IgD-negative memory B cell (primary cell): Measurements from ENCODE around the gene IGSF9. TPM values are rescaled to one million over a fixed set of nuclear protein-coding genes. Genes with fewer than 3 reads are reported as not detected.

Source experiments
- H3K27ac Mint-ChIP-seq, 3 donors: one replicate each; pipeline ENCODE4 v1.8.0; 2020 to 2022; ENCODE audit warnings: mild to moderate bottlenecking in 3 of 3, mixed read lengths in 3 of 3, moderate library complexity in 1 of 3
- H3K27me3 Mint-ChIP-seq: one replicate; pipeline ENCODE4 v1.8.0; 2021; ENCODE audit warnings: mixed read lengths
- H3K36me3 Mint-ChIP-seq: one replicate; pipeline ENCODE4 v1.8.0; 2020; ENCODE audit warnings: mild to moderate bottlenecking, mixed read lengths
- H3K4me1 Mint-ChIP-seq, 3 donors: one replicate each; pipeline ENCODE4 v1.8.0; 2020 to 2022; ENCODE audit warnings: mixed read lengths in 3 of 3, mild to moderate bottlenecking in 1 of 3
- H3K4me3 Mint-ChIP-seq, 4 donors: one replicate each; pipeline ENCODE4 v1.8.0; 2020 to 2022; ENCODE audit warnings: mild to moderate bottlenecking in 4 of 4, mixed read lengths in 4 of 4, moderate library complexity in 3 of 4
- H3K9me3 Mint-ChIP-seq, 3 donors: one replicate each; pipeline ENCODE4 v1.8.0; 2020 to 2021; ENCODE audit warnings: mixed read lengths in 3 of 3, mild to moderate bottlenecking in 1 of 3
- polyA plus RNA-seq: library from polyadenylated mRNA; unstranded; fragments of 300-500 nt; fragmentation: Illumina TruSeq; gene quantifications from one replicate; pipeline ENCODE4 v1.2.3, GENCODE V29; 2021

The IGSF9 gene
- polyA plus RNA-seq, 1 donor from 2014 or later = 0.08 TPM

DNA sequence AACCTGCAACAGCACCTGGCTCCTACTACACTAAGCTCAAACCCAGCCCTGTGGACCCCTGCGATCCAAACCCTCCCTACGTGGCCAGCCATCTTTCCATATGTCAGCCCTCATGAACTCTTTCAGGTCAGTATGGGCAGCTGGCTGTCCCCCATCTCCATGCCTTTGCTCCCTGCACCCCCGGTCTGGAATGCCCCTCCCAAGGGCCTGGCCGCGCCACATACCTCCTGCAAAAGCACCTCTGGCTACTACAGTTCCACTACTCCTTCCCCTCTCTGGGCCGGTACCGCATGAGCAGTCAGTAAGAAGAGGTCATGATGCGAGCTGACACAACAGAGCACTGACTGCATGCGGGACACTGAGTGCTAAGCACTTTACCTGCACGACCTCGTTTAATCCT is 10.1 kb downstream of the IGSF9 start:
- H3K27ac Mint-ChIP-seq = peak overlapping the region in 1 of 3 donors; percentile 30
- H3K9me3 Mint-ChIP-seq = no peaks in the 10 kb centered on the region
- peaks cover 10% of the 10 kb centered on the region for H3K27me3 Mint-ChIP-seq
- peaks cover 30 to 38% (median 34%) of the 10 kb centered on the region in 3 donors for H3K4me1 Mint-ChIP-seq
- H3K4me3 Mint-ChIP-seq = peak overlapping the region in 2 of 4 donors; percentile 50 to 57
- H3K36me3 Mint-ChIP-seq = peaks cover 1% of the 10 kb centered on the region

DNA sequence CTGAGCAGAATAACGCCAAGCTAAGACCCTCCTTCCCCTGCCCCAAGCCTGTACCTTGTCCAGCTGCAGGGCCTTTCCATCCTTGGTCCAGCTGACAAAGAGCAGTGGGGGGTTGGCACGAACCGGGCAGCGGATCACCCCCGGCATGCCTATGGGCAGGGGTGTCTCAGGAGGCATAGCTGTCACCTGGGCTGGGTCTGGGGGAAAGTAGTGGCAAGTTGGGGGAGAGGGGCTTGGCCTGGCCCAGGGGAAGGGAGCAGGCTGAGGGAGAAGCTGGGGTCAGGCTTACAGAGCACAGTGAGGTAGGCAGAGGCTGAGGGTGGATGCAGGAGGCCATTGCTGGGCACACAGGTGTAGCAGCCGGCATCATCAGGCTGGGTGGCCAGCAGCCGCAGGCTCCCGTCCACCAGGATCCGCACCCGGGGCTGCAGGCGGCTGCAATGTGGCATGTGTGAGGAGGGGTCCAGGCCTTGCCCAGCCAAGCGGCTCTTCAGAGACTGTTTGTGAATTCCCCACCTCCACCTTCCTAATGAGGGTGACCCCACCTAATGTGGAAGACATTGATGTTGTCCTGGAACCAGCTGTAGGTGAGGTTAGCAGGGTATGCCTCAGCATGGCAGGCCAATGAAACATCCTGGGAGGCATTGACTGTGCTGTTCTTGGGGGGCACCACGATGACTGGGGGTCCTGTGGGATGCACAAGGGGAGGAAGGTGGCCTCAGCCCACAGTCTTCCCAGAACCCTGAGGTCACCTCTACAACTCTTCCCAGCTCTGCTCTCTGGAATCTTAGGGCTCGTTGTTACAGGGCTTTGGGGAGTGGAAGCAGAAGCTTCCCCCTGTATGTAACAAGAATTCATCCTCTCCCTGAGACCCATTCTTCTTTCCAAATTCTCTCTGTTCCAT is 11.0 kb downstream of the IGSF9 start:
- Mint-ChIP-seq H3K4me1 (peaks cover 30 to 37% (median 34%) of the 10 kb centered on the region in 3 donors), H3K36me3 (peaks cover 1% of the 10 kb centered on the region), H3K27ac (peak overlapping the region in 1 of 3 donors; percentile 38), H3K27me3 (peaks cover 10% of the 10 kb centered on the region), H3K9me3 (no peaks in the 10 kb centered on the region), H3K4me3 (peak overlapping the region in 1 of 4 donors; percentile 50)

DNA sequence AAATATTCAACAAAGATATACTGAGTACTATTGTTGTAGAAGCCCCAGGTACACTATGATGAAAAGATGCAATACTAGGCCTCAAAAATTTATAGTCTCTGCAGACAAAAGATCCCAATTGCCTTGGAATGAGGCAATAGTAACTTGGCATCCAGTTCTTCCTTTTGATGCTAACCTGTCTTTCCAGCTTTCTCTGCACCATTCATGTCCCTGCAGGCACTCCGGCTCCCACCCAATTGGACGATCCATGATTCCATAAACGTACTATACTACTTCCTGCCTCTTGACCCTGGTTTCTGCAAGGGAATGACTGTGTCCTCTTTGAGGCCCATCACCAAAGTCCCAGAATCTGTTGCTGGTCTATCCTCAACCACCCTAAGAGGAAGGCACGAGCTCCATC is 12.1 kb downstream of the IGSF9 start:
- peak overlapping the region in 1 of 3 donors; percentile 48 for H3K27ac Mint-ChIP-seq
- peaks cover 1% of the 10 kb centered on the region for H3K36me3 Mint-ChIP-seq
- H3K27me3 Mint-ChIP-seq = peaks cover 14% of the 10 kb centered on the region
- H3K9me3 Mint-ChIP-seq = no peaks in the 10 kb centered on the region
- peaks cover 26 to 29% (median 27%) of the 10 kb centered on the region in 3 donors for H3K4me1 Mint-ChIP-seq
- peak overlapping the region in 2 of 4 donors; percentile 8 to 44 for H3K4me3 Mint-ChIP-seq

DNA sequence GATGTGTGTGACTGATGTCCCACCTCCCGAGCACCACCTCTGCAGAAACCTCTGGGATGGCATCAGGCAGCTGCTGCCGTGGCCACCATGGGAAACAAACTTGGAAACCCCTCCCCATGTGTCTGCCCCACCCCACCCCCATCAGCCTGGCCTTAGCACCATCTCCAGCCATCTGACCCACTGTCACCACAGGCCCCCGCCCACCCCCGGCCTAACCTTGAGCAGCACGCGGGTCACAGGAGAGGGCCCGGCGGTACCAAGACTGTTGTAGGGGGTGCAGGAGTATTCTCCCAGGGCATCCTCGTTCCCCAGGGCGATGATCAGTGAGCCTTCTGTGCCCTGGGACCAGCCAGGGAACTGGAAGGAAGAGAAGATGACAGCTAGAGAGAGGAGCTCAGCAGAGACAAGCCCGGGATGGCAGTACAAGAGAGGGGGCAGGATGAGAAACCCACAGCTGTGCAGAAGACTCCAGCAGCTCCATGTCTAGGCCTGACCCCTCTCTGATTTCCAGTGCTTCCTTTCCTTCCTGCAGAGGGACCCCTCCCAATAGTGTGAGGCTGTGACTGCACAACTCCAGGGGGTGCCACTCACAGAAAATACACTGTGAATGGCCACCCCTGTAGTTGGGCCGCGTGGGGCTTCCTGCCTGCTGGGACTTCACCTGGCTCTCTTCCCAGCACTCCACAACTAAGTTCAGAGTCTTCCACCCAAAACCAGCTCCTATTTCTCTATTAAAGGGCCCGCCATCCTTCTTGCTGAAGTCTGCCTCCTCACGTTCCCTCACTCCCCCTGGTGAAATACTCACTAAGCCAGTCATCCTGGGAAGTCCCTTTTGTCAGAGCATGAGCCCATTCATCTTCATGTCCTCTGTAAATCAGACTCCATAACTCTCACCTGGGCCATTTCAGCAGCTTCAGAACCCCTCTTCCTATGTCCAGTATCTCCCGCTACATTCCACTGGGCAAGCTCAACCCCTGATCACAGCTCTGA is 12.8 kb downstream of the IGSF9 start:
- Mint-ChIP-seq H3K27me3 (peaks cover 17% of the 10 kb centered on the region), H3K4me1 (peaks cover 20 to 22% (median 21%) of the 10 kb centered on the region in 3 donors), H3K27ac (peak overlapping the region in 2 of 3 donors; percentile 39 to 48), H3K4me3 (peak overlapping the region in 2 of 4 donors; percentile 23 to 44), H3K36me3 (peaks cover 1% of the 10 kb centered on the region), H3K9me3 (no peaks in the 10 kb centered on the region)

DNA sequence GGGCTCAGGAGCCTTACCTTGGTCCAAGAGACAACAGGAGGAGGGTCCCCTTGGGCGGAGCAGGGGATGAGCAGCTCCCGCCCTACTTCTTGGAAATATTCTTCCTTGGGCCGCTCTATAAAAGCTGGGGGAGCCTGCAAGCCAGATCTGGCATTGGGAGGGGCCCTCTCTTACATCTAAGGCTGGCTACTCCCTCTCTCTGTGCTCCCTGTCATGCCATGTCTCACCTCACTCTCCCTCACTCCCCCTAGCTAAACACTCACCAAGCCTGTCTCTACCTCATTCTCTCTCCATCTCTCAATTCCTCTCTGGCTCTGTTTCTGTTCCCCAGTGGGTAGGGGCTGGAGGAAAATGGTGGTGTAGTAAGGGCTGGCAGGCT is 13.6 kb downstream of the IGSF9 start:
- peaks cover 14 to 16% (median 14%) of the 10 kb centered on the region in 3 donors for H3K4me1 Mint-ChIP-seq
- H3K4me3 Mint-ChIP-seq = no peak overlapping the region
- H3K9me3 Mint-ChIP-seq = no peaks in the 10 kb centered on the region
- no peak overlapping the region for H3K27ac Mint-ChIP-seq
- H3K27me3 Mint-ChIP-seq = peaks cover 22% of the 10 kb centered on the region
- peaks cover 1% of the 10 kb centered on the region for H3K36me3 Mint-ChIP-seq

DNA sequence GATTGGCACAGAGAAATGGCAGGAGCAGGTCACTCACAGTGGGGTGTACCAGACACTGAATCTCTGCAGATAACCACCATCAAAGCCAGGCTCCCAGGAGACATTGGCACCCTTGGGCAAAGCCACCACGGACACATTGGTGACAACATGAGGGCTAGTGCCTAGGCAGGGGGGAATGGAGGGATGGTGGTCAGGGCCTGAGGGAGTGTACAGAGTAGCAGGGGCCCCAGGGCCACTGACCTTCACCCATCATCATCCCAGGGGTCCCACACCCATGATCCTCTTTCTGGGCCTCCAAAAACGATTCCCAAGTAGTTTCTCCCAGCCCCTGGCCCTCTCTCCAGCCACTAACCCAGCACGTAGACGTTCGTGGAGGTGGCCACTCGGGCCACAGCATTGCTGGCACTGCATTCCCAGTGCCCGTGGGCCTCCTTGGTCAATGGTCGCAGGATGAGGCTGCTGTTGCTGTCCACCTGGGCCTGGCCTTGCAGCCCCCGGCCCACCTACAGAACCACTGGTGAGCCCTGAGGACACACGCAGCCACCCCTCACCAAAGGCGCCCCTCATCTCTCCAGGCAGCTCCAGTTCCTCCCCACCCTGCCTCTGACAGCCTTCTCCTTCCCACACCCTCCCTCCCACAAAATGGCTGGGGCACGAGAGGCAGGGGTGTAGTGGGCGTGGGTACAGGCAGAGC is 14.2 kb downstream of the IGSF9 start:
- Mint-ChIP-seq H3K36me3 (peaks cover 1% of the 10 kb centered on the region), H3K4me1 (peaks cover 12 to 14% (median 13%) of the 10 kb centered on the region in 3 donors), H3K4me3 (no peak overlapping the region), H3K27ac (no peak overlapping the region), H3K27me3 (peaks cover 22% of the 10 kb centered on the region), H3K9me3 (no peaks in the 10 kb centered on the region)

DNA sequence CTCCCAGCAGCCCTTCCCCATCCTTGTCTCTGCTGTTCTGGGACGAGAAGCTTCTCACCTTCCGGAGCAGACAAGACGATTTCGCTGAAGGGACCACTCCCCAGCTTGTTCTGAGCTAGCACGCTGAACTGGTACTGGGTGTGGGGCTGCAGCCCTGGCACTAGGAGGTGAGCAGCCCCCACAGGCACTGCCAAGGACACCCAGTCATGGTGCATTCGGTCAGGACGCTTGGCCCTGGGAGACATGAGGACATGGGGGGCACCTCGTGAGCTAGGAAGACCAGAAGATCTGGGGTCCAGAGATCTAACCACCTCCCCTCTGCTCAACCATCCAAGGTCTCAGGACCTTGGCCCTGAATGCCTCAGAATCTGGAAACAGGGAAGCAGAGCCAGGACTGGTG is 14.8 kb downstream of the IGSF9 start:
- H3K27ac Mint-ChIP-seq = no peak overlapping the region
- H3K4me3 Mint-ChIP-seq = peak overlapping the region in 1 of 4 donors; percentile 58
- H3K36me3 Mint-ChIP-seq = peaks cover 1% of the 10 kb centered on the region
- no peaks in the 10 kb centered on the region for H3K9me3 Mint-ChIP-seq
- H3K27me3 Mint-ChIP-seq = peaks cover 21% of the 10 kb centered on the region
- H3K4me1 Mint-ChIP-seq = peaks cover 8 to 13% (median 12%) of the 10 kb centered on the region in 3 donors

DNA sequence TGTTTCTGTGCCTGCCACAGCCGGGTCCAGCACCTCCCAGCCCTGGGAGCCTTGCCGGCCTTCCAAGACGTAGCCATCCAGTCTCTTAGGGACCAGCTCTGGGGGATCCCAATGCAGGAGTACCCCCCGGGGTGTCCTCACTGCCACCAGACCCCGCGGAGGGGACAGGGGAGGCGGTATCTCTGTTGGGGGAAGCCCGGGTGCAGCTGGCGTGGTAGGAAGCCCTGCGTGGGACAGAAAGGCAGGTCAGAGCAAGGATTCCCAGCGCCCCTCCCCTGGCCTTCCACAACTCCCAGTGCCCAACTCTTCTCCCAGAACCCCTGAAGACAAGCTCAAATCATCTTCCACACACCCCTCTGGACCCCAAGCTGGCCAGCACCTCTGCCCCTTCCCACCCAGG is 15.2 kb downstream of the IGSF9 start:
- Mint-ChIP-seq H3K36me3 (peaks cover 3% of the 10 kb centered on the region), H3K4me3 (peak overlapping the region in 1 of 4 donors; percentile 58), H3K27me3 (peaks cover 18% of the 10 kb centered on the region), H3K4me1 (peaks cover 9 to 14% (median 9%) of the 10 kb centered on the region in 3 donors), H3K9me3 (peaks cover 0 to 2% (median 0%) of the 10 kb centered on the region in 3 donors), H3K27ac (no peak overlapping the region)

DNA sequence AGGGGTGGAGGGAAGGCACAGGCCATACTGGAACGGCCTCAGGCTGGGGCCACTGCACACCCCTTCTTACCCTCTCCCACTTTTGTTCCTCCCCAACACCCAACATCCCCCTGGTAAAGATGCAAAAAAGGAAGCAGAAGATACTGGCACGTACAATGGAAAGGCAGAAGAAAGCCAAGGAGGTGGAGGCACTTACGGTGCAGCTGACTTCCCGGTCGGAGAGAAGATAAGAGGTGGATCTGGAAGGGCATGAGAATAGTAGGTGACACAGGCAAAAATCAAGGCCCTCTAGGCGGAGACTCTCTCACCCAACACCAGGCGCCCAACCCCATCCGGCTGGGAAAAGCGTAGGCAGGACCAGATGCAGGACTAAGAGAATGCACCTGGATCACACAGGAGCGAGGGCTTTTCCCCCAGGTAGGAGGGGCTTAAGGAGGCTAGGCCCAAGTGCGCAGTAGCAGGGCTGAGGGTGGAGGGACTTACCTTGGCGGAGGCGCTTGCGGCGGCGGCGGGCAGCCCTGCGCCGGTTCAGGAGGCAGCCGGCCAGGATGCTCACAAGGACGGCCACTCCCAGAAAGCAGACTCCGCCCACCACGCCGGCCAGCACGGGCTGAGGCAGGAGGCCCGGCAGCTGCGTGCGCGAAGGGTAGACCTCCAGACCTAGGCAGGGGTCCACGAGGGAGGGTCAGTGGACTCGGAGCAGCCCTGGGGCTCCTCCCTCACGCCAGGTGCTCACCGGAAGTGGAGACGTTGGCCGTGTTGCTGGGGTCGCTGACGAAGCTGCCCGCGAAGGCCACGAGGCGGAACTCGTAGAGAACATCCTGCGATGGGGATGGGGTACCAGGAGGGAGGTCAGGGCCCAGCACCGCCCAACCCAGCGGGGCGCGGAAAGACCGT is 16.0 kb downstream of the IGSF9 start:
- peak overlapping the region in 1 of 3 donors; percentile 49 for H3K27ac Mint-ChIP-seq
- H3K4me3 Mint-ChIP-seq = peak overlapping the region in 1 of 4 donors; percentile 51

DNA sequence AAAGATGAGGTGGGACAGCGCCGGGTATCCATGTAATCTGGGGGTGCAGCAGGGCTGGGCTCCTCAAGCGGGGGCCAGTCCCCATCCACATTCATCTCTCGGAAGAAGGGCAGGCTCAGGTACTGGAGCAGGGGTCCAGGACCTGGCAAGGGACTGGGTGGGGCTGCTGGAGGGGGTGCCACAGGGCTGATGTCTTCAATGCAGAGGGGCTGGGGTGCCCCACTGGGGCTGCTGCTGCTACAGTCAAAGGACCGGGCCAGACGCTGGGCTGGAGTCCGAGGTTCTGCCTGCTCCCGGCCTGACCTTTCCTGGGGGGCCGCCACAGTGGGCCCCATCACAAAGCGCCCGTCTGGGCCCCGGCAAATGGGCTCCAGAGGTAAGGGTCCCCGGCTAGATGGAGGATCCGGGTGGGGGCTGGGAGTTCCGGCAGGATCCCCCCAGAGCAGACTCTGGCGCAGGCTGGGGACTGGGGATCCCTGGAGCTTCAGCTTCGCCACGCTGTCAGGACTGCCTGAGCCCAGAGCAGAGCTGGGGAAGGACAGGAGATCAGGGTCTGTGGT is 16.8 kb downstream of the IGSF9 start:
- peaks cover 16% of the 10 kb centered on the region for H3K27me3 Mint-ChIP-seq
- peaks cover 0 to 2% (median 0%) of the 10 kb centered on the region in 3 donors for H3K9me3 Mint-ChIP-seq
- peaks cover 7% of the 10 kb centered on the region for H3K36me3 Mint-ChIP-seq
- H3K4me1 Mint-ChIP-seq = peaks cover 11 to 16% (median 12%) of the 10 kb centered on the region in 3 donors
- H3K4me3 Mint-ChIP-seq = no peak overlapping the region
- H3K27ac Mint-ChIP-seq = peak overlapping the region in 1 of 3 donors; percentile 49

More for the DNA sequence above, 16.0 kb downstream of the IGSF9 start:
- Mint-ChIP-seq H3K36me3 (peaks cover 3% of the 10 kb centered on the region), H3K4me1 (peaks cover 9 to 14% (median 10%) of the 10 kb centered on the region in 3 donors), H3K9me3 (peaks cover 0 to 2% (median 0%) of the 10 kb centered on the region in 3 donors), H3K27me3 (peaks cover 18% of the 10 kb centered on the region)

DNA sequence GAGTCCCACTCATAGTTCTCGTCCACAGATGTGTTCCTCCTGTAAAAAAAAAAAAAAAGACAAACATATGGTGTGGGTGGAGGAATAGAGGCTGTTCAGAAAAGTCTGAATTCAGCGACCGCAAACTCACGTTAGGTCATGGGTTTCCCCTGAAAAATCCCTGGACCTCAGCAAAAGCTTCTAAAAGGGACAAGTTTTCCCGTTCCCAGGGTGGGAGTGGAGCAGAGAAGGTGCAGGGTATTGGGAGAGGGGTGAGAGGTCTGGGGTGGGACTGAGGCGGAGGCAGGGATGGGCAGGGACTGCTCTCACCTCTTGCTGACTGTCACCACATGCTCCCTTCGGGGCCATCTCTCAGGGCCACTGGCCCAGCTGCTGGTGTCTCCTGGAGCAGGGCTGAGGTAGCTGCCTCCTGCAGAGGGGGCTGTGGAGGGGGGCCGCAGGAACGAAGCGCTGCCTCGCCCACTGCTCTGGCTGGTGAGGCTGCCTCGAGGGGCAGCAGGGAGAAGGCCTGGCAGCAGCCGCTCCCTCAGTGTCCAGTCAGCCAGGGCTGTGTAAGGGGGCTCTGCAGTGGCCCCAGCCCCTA is 17.5 kb downstream of the IGSF9 start:
- Mint-ChIP-seq H3K27ac (no peak overlapping the region), H3K27me3 (peaks cover 13% of the 10 kb centered on the region), H3K36me3 (peaks cover 7% of the 10 kb centered on the region), H3K4me3 (no peak overlapping the region), H3K9me3 (peaks cover 0 to 2% (median 0%) of the 10 kb centered on the region in 3 donors), H3K4me1 (peaks cover 11 to 16% (median 14%) of the 10 kb centered on the region in 3 donors)

DNA sequence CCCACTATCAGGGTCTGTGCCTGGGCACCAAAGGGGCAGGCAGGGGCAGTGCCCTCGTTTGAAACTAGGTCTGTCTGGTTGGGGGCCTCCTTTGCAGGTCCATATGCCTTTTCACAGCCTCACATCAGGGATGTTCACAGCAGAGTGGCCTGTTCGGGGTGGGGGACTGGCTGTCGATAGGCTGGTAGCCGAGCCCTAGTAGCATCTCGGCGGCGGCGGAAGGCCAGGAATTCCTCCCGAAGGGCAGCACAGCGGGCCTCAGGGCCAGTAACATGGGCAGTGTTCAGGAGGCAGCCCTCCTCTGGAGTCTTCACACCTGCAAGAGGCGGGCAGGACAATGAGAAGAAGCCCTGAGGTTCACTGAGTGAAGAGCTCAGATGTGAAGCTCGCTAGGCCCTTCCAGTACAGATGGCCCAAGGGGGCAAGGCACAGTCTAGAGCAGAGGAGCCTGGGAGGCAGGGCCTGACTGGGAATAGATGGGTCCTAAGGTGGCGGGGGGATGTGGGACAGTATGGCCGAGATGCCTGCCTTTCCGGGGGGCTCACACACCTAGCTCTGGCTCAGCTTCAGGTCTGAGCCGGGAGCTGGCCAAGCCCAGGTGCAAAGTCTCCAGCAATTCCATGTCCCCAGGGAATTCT is 18.1 kb downstream of the IGSF9 start:
- Mint-ChIP-seq H3K9me3 (peaks cover 0 to 2% (median 0%) of the 10 kb centered on the region in 3 donors), H3K27ac (peak overlapping the region in 1 of 3 donors; percentile 97), H3K27me3 (peaks cover 12% of the 10 kb centered on the region), H3K4me1 (peaks cover 11 to 16% (median 13%) of the 10 kb centered on the region in 3 donors), H3K36me3 (peaks cover 6% of the 10 kb centered on the region), H3K4me3 (peak overlapping the region in 2 of 4 donors; percentile 13 to 90)
